Progenitor cell of endocrine pancreas (in vitro differentiated cells): Measurements from ENCODE around the gene PAPPA2. TPM values are rescaled to one million over a fixed set of nuclear protein-coding genes. Genes with fewer than 3 reads are reported as not detected.

ENCODE experiments used
- DNase-seq: peaks from one replicate; pipeline ENCODE4 v3.0.0; 2021; ENCODE audit warnings: low spot score; ENCODE audit not compliant: unreplicated experiment
- H3K27ac Mint-ChIP-seq: 2 replicates; pipeline ENCODE4 v1.8.0; 2021; ENCODE audit warnings: mild to moderate bottlenecking, moderate library complexity, mixed read lengths
- H3K27me3 Mint-ChIP-seq: 2 replicates; pipeline ENCODE4 v1.8.0; 2021; ENCODE audit warnings: mixed read lengths
- H3K36me3 Mint-ChIP-seq: 2 replicates; pipeline ENCODE4 v1.8.0; 2022; ENCODE audit warnings: mixed read lengths; ENCODE audit not compliant: insufficient read depth
- H3K4me1 Mint-ChIP-seq: 2 replicates; pipeline ENCODE4 v1.8.0; 2021; ENCODE audit warnings: low read depth, mixed read lengths
- H3K4me3 Mint-ChIP-seq: 2 replicates; pipeline ENCODE4 v1.8.0; 2021; ENCODE audit warnings: low read depth, mild to moderate bottlenecking, moderate library complexity, mixed read lengths
- H3K9me3 Mint-ChIP-seq: 2 replicates; pipeline ENCODE4 v1.8.0; 2021; ENCODE audit warnings: low read depth, mixed read lengths
- CTCF ChIP-seq: fragments of 200-600 bp; sonication (generic); IDR thresholded peaks from one replicate; pipeline ENCODE4 v1.5.0; 2021; ENCODE audit warnings: antibody characterized with exemption, mild to moderate bottlenecking; ENCODE audit not compliant: unreplicated experiment
- total RNA-seq: library from RNA; stranded (reverse); gene quantifications from 2 replicates; pipeline ENCODE4 v1.2.1, GENCODE V29; 2021

The PAPPA2 gene
- total RNA-seq, 1 donor from 2014 or later, result 4.1 TPM

- no peak for TF ChIP-seq CTCF
- DNase-seq, result no peak
- Mint-ChIP-seq H3K4me1 (peaks cover 15% of the 10 kb centered on the region), H3K27ac (no peak overlapping the region), H3K9me3 (no peaks in the 10 kb centered on the region), H3K36me3 (no peaks in the 10 kb centered on the region), H3K27me3 (no peaks in the 10 kb centered on the region), H3K4me3 (no peak overlapping the region)
Observed at GRCh38 chr1:176803042-176803441, 340.1 kb downstream of the PAPPA2 start.

- Mint-ChIP-seq H3K27ac (no peak overlapping the region), H3K4me3 (no peak overlapping the region), H3K36me3 (no peaks in the 10 kb centered on the region), H3K9me3 (no peaks in the 10 kb centered on the region), H3K4me1 (peaks cover 15% of the 10 kb centered on the region), H3K27me3 (no peaks in the 10 kb centered on the region)
- DNase-seq, result no peak
- TF ChIP-seq CTCF, result no peak
Observed at GRCh38 chr1:176803596-176803995, 340.6 kb downstream of the PAPPA2 start.

GRCh38 chr1:176809292-176809691 is 346.3 kb downstream of the PAPPA2 start:
- Mint-ChIP-seq H3K9me3 (peaks cover 8% of the 10 kb centered on the region), H3K27me3 (no peaks in the 10 kb centered on the region), H3K36me3 (peaks cover 2% of the 10 kb centered on the region), H3K4me1 (peaks cover under 1% of the 10 kb centered on the region), H3K4me3 (no peak overlapping the region), H3K27ac (no peak overlapping the region)
- DNase-seq, result no peak
- TF ChIP-seq CTCF, result no peak

- DNase-seq, result no peak
- no peak overlapping the region for H3K27ac Mint-ChIP-seq
- H3K27me3 Mint-ChIP-seq, result no peaks in the 10 kb centered on the region
- H3K36me3 Mint-ChIP-seq, result peaks cover 2% of the 10 kb centered on the region
- TF ChIP-seq CTCF, result no peak
- H3K4me3 Mint-ChIP-seq, result no peak overlapping the region
- peaks cover 8% of the 10 kb centered on the region for H3K9me3 Mint-ChIP-seq
- H3K4me1 Mint-ChIP-seq, result peaks cover 10% of the 10 kb centered on the region
Observed at GRCh38 chr1:176811511-176812288, 348.7 kb downstream of the PAPPA2 start.

- no peaks in the 10 kb centered on the region for H3K27me3 Mint-ChIP-seq
- H3K27ac Mint-ChIP-seq, result no peak overlapping the region
- no peak for TF ChIP-seq CTCF
Observed at GRCh38 chr1:176815621-176816020, 352.6 kb downstream of the PAPPA2 start.

More at GRCh38 chr1:176815621-176816020, 352.6 kb downstream of the PAPPA2 start:
- Mint-ChIP-seq H3K4me3 (no peak overlapping the region), H3K9me3 (peaks cover 8% of the 10 kb centered on the region), H3K4me1 (peaks cover 10% of the 10 kb centered on the region), H3K36me3 (peaks cover 2% of the 10 kb centered on the region)
- no peak for DNase-seq
